ENCODE measurements around the gene HACD3.

DNA sequence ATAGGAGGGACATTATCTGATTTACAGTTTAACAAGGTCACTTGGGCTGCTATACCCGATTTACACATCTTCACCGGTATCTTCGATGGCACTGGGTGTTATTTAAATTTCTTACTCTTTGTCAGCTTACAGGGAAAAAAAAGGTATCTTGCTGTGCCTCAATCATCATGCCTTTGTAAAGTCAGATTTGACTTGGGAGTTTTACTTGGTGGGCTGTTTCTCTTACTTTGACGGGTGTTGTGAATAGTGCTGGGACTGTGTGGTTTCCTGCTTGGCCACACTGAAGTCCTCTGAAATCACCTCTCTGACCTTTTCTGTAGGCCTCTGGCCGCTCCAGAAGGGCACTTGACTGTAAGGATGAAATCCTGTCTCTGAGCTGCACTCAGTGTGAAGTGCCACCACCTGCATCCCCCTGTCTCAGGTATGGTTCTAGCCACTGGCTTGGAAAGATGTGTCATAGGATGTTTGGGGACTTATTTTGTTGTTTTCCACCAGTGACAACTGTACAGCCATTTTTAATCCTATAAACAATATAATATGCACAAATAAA, 88.4 kb downstream of the HACD3 start:
- TF ChIP-seq SUZ12 (IDR thresholded peaks at IDR 0.05) (no peak), BHLHE40 (IDR thresholded peaks at IDR 0.05; ENCODE audit: borderline replicate concordance) (no peak), FOXM1 (IDR thresholded peaks at IDR 0.05; ENCODE audit: borderline replicate concordance) (no peak), L3MBTL2 (conservative IDR thresholded peaks at IDR 0.05) (no peak), FOXA1 (IDR thresholded peaks at IDR 0.05) (no peak), ZNF384 (IDR thresholded peaks at IDR 0.05) (no peak), ARNT (IDR thresholded peaks at IDR 0.05) (no peak), SP1 (IDR thresholded peaks at IDR 0.05) (no peak), LEF1 (IDR thresholded peaks at IDR 0.05; ENCODE audit: borderline replicate concordance) (no peak), TARDBP (IDR thresholded peaks at IDR 0.05) (no peak), ELF4 (IDR thresholded peaks at IDR 0.05) (no peak), NFRKB (IDR thresholded peaks at IDR 0.05) (no peak), HDGF (IDR thresholded peaks at IDR 0.05; ENCODE audit: borderline replicate concordance) (no peak)
- TF ChIP-seq, protein P1, sequence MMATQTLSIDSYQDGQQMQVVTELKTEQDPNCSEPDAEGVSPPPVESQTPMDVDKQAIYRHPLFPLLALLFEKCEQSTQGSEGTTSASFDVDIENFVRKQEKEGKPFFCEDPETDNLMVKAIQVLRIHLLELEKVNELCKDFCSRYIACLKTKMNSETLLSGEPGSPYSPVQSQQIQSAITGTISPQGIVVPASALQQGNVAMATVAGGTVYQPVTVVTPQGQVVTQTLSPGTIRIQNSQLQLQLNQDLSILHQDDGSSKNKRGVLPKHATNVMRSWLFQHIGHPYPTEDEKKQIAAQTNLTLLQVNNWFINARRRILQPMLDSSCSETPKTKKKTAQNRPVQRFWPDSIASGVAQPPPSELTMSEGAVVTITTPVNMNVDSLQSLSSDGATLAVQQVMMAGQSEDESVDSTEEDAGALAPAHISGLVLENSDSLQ (IDR thresholded peaks at IDR 0.05) = no peak
